GM21423 (cell line): ENCODE results near the gene PARD6B.
"Not testable (repeated sequence)": the region's sequence is repeated elsewhere in the genome, so short reads cannot be mapped to it uniquely, and the experiment has no call there.

Experiments
- ATAC-seq: cut with Tn5 transposase; IDR thresholded peaks from one replicate; pipeline ENCODE4 v1.9.1; 2021; ENCODE audit warnings: mild to moderate bottlenecking, moderate library complexity; ENCODE audit not compliant: unreplicated experiment

Gene PARD6B

DNA sequence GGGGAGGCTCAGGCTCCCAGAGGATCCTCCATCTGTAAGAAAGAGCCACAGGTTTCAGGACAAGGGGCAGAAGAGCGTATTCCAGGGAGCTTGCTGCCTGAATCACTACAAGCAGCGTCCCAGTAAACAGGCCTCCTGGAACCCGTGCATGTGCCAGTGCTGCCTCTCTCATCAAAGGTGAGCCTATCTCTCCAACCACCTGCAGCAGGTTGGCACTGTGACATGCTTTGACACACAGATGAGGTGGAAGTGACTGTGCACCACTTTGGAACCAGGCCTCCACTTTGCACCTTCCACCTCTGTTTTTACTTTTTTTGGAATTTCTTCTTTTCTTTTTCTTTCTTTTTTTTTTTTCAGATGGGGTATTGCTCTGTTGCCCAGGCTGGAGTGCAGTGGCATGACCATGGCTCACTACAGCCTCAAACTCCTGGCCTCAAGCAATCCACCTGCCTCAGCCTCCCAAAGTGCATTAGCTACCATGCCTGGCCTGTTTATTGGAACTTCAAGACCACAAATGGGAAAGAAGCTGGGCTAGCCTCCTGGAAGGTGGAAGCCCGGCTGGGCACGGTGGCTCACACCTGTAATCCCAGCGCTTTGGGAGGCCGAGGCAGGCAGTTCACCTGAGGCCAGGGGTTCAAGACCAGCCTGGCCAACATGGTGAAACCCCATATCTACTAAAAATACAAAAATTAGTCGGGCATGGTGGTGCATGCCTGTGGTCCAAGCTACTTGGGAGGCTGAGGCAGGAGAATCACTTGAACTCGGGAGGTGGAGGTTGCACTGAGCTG, 27.5 kb upstream of the PARD6B start:
- ATAC-seq = not testable (repeated sequence)

DNA sequence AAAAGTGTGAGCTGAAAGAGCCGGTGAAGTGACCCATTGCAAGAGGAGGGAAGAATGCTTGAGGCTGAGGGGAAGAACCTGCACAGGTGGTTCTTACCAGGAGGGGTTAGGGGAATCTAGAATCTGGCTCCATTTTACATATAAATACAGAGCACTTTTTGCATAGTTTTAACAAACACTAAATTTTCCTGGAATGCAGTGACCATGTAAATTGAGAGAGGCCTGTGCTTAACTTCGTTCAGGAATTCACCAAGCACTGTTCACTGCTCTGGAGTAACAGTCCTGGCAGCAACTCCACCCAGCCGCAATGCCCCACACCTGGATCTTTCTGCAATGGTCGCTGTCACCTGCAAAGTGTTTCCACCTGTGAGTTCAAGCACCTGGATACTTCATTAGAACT, 26.9 kb upstream of the PARD6B start:
- no peak for ATAC-seq

DNA sequence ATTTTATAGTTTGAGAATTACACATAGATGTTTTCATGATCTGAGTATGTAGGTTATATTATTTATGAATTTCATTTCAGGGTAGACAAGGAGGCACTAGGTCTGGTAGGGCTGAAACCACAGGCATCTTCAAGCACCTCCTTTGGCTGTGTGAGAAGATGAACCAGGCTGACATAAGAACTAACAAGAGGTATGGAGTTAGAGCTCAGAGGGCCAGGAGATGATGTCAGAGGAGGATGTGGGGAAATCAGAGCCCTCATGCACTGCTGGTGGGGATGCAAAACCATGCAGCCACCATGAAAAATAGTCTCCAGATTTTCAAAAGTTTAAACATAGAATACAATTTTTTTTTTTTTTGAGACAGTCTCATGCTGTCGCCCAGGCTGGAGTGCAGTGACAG, 26.4 kb upstream of the PARD6B start:
- no peak for ATAC-seq

DNA sequence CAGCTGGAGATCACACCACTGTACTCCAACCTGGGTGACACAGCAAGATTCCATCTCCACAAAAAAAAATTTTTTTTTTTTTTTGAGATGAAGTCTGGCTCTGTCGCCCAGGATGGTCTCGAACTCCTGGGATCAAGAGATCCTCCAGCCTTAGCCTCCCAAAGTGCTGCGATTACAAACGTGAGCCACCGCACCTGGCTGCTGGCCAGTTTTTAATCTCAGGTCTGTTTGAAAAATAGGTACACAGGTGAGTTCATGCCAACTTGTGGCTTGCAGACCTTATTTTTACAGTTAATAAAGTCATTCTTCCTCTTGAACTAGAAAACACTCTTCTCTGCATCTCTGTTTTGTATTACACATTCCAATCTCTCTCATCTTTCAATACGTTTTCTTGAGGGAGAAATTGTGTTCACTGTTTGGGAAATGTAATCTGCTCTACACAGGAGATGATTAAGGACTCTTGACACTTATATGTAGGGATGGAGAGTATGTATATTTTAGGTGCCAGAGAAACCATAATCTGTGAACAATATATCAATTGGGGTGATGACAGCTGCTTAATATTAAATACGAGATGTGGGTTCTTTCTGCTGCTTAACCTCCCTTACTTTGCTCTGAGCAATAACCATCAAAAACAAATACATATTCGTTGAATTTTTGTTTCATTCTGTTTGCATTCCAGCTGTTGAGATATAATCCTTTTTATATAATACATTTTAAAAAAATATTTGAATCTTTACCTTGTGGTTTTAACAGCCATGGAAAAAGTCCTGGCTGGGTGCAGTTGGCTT, 22.3 kb upstream of the PARD6B start:
- ATAC-seq = no peak

DNA sequence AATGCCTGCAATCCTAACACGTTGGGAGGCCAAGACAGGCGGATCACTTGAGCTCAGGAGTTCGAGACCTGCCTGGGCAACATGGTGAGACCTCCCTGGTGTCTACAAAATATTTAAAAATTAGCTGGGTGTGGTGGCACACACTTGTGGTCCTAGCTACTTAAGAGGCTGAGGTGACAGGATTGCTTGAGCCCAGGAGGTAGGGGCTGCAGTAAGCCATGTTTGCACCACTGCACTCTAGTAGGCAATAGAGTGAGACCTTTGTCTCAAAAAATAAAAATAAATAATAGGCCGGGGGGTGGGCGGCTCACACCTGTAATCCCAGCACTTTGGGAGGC, 21.8 kb upstream of the PARD6B start:
- no peak for ATAC-seq

DNA sequence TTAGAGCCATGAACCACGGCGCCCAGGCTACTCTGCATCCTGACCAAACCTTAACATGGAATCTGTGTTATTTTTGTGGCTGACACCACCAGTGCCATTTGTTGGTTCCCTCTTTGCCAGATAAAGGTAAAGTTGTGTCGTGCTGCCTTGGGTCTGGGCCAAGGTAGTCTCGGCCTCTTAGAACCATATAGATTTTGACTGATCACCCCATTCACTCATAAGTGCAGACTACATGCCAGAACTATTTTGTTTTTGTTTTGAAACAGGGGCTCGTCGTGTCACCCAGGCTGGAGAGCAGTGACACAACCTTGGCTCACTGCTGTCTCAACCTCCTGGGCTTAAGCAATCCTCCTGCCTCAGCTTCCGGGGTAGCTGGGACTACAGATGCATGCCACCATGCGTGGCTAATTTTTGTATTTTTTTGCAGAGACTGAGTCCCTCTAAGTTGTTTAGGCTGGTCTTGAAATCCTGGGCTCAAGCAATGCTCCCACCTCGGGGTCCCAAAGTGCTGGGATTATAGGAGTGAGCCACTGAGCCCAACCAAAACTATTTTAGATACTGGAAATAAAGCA, 20.8 kb upstream of the PARD6B start:
- no peak for ATAC-seq

DNA sequence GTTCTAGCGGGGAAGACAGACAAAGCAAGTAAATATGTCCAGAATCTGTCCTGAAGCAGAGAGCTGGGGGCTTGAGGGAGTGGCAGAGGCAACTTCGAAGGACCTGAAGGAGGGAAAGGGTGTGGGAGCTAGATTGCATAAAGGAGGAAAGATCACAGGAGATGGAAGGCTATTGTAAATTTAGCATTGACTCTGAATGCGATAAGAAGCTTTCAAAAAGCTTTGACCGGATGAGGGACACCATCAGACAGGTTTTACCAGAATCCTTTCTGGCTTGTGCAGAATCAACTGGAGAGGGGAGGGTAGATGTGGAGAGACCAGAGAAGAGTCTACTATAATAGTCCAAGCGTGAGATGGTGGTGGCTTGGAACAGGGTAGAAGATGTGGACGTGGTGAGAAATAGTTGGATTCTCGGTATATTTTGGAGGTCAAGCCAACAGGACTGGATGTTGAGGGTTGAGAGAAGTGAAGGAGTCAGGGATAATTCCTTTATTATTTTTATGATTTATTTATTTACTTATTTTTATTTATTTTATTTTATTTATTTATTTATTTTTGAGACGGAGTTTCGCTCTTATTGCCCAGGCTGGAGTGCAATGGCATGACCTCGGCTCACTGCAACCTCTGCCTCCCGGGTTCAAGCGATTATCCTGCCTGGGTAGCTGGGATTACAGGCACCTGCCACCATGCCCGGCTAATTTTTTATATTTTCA, 20.1 kb upstream of the PARD6B start:
- ATAC-seq = no peak

DNA sequence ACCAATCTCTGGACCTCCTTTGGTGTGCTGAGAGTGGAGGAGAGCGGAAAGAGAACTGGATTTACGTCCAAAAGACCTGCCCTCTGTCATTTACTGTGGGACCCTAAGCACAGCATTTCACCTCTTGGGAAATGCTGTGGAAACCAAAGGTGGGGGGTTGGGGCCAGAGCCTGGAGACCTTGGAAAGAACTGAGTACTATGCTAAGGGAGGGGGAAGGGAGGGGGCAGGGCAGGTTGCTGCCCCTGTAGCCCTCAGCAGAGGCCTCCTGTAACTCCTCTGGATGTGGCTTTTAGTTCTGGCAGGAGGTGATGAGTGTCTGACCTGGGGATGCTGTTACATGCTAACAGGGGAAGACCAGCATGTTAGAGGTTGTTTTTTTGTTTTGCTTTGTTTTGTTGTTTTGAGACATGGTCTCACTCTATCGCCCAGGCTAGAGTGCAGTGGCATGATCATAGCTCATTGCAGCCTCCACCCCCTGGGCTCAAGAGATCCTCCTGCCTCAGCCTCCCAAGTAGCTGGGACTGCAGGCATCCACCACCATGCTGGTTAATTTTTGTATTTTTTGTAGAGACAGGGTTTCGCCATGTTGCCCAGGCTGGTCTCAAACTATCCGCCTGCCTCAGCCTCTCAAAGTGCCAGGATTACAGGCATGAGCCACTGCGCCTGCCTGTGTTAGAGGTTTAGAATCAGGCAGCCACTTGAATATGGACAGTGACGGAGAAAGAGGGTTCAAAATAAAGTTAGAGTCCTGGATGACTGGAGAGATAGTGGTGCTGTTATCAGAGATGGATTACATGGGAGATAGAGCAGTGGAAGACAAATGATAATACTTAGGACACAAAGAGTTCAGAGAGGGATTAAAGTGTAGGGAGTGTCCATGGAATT, 18.4 kb upstream of the PARD6B start:
- no peak for ATAC-seq

DNA sequence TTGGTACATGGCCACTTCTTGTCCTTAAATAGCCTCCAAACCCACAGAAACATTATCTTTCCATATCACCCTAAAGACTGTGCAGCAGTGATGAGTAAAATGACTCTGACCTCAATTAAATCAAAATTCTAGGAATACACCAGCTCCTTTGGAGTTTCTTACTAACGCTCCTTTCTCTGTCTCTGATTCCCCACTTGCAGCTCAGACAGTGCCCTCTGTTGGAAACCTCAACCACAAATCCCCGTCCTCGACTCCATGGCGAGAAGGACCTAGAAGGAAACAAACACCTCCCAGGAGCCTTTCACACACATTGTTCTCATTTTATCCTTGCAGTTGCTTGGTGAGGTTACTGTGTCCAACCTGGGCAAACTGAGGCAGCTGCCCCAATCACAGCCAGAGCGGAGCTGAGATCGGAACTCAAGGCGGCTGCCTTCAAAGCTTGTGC, 17.7 kb upstream of the PARD6B start:
- ATAC-seq = no peak

DNA sequence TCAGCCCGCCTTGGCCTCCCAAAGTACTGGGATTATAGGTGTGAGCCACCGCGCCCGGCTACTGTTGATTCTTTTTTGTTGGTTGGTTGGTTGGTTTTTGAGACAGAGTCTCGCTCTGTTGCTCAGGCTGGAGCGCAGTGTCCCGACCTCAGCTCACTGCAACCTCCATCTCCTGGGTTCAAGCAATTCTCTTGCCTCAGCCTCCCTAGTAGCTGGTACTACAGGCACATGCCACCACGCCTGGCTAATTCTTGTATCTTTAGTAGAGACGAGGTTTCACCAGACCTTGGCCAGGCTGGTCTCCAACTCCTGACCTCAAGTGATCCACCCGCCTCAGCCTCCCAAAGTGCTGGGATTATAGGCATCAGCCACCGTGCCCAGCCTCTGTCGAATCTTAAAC, 17.0 kb upstream of the PARD6B start:
- not testable (repeated sequence) for ATAC-seq

DNA sequence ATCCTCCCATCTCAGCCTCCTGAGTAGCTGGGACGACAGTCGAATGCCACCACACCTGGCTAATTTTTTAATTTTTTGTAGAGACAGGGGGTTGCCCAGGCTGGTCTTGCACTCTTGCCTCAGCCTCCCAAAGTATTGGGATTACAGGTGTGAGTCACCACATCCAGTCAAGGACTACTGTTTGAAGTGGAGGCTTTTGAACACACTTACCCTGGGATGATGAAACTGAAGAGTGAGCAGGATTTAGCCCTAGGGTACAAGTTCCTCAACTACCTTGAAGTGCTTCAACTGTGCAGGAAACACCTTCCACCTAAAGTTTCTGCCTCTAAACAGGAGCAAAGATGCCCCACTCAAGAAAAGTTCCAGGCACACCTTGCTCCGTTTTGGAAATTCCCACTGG, 15.7 kb upstream of the PARD6B start:
- no peak for ATAC-seq

DNA sequence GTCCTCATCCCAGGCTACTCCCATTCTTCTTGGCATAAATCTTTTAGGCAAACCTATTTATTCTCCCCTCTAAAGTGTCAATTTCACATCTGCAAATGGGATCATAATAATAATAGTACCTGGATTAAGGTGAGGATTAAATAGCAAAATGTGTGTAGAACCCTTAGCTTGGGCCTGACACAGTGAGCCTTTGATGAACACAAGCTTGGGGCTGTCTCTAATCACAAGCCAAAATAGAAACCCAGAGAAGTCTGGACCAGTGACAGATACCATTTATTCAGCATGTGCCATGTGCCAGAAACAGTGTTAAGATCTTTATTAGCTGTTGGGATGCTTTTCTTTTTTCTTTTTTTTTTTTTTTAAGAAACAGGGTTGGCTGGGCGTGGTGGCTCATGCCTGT, 14.9 kb upstream of the PARD6B start:
- no peak for ATAC-seq

DNA sequence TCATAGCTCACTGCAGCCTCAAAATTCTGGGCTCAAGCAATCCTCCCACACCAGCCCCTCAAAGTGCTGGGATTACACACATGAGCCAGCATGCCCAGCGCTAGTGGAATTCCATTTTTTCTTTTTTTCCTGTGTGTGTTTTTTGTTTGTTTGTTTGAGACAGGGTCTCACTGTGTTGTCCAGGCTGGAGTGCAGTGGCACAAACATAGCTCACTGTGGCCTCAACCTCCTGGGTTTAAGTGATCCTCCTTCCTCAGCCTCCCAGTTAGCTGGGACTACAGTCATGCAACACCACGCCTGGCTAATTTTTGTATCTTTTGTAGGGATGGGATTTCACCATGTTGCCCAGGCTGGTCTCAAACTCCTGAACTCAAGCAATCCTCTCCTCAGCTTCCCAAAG, 14.1 kb upstream of the PARD6B start:
- ATAC-seq = no peak

DNA sequence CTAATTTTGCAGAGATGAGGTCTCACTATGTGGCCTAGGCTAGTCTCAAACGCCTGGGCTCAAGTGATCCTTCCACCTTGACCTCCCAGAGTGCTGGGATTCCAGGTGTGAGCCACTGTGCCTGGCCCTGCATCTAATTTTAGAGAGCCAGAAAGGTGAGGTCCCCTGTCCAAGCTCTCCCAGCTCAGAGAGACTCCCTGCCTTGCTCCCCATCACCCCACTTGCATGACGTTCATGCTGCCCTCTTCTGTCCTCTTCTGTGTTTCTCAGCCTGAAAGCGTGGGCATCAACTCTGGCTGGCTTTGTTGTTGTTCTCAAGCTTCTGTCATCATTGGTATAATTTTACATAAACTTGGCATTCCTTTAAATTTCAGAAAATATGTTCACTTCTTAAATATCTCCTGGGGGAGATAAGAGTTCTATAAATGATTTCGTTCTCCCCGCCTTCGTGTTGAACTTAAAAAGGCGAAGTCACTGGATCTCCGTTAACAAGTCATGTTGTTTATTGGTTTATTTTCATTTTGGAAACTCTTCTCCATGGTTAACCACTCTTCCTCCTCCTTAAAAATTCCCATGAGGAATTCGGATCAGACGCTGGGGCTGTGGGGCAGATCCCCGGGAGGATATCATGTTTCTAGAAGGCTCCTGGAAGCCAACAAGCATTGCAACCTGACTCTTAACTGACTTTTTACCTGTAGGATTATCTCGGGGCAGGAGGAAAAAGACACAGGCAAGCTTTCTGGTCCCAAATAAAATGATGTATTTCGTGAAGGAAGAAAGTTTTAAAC, 13.2 kb upstream of the PARD6B start:
- no peak for ATAC-seq

DNA sequence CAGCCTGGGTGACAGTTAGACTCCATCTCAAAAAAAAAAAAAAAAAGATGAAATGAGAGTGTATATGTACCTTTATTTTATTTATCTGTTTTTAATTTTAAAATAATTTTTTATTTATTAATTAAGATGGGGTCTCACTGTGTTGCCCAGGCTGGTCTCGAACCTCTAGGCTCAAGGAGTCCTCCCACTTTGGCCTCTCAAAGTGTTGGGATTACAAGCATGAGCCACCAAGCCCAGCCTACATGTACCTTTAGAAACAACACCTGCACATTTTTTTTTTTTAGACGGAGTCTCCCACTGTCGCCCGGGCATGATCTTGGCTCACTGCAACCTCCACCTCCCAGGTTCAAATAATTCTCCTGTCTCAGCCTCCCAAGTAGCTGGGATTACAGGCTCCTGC, 12.1 kb upstream of the PARD6B start:
- no peak for ATAC-seq

DNA sequence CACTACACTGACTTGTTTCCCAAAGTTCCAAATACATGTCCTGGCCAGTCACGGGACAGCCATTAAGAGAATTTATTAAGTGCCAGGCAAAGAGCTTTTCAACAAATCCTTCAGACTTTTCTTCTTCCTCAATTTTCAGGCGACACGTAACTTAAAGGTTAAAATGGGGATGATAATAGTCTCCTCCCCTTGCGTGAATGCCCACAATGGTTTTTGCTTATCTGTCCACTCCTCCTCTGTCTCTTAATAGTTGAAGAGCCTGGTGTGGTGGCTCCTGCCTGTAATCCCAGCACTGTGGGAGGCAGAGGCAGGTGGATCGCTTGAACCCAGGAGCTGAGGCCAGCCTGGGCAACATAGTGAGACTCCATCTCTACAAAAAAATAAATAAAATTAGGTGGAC, 11.4 kb upstream of the PARD6B start:
- no peak for ATAC-seq

DNA sequence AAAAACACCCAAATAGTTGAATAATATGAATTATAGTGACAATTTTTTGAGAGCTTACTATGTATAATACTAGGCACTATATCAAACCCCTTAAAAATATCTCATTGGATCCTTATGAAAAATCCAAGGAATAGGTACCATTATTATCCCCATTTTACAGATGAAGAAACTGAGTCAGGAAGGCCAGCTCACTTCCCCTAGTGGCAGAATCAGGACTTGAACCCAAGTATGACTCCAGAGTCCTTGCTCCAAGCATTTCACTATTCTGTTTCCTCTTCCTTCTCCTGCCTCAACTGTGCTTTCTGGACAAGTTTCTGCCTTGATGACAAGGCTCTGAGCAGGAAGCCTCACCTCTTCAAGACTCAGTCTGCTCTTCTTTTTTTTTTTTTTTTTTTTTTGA, 10.8 kb upstream of the PARD6B start:
- ATAC-seq = no peak

DNA sequence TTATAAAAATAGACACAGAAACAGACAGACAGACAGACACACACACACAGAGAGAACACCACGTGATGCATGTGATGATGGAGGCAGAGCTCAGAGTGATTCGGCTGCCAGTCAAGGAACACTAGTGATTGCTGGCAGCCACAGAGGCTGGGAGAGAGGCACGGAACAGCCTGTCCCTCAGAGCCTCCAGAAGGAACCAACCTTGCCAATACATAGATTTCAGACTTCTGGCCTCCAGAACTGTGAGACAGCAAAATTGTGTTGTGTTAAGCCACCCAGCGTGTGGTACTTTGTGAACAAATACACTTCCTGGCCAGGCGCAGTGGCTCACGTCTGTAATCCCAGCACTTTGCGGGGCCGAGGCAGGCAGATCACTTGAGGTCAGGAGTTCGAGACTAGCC, 9.5 kb upstream of the PARD6B start:
- ATAC-seq = no peak

DNA sequence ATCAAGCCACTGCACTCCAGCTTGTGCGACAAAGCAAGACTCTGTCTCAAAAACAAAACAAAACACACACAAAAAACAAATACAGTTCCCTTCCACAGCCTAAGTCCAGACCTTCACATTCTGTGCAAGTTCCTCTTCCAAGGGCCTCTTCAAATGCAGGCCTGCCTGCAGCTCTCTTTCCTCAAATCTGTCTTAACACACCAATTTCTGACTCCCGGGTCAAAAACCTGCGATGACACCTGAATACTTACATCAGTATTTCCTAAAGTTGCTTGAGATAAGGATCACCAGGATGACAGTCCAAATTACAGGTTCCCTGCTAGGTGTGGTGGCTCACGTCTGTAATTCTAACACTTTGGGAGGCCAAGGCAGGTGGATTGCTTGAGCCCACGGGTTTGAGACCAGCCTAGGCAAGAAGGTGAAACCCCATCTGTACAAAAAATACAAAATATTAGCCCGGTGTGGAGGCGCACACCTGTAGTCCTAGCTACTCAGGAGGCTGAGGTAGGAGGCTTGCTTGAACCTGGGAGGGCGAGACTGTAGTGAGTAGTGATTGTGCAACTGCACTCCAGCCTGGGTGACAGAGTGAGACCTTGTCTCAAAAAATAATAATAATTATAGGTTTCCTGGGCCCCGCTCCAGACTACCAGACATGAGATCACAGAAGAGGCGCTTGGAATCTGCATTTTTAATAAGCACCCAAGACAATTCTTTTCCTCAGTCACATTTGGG, 8.8 kb upstream of the PARD6B start:
- ATAC-seq = no peak
